Stimulated activated naive CD4-positive, alpha-beta T cell treated with Interleukin-2 at 50 U/mL for 16 hours (primary cell): Measurements from ENCODE around the gene PRKCG.
A peak's percentile ranks its signal among the peaks of the same experiment; 100 is the strongest.

Source experiments
- DNase-seq: peaks from one replicate; lab custom pipeline; 2025; lab: John Stamatoyannopoulos, UW

The PRKCG gene

DNA sequence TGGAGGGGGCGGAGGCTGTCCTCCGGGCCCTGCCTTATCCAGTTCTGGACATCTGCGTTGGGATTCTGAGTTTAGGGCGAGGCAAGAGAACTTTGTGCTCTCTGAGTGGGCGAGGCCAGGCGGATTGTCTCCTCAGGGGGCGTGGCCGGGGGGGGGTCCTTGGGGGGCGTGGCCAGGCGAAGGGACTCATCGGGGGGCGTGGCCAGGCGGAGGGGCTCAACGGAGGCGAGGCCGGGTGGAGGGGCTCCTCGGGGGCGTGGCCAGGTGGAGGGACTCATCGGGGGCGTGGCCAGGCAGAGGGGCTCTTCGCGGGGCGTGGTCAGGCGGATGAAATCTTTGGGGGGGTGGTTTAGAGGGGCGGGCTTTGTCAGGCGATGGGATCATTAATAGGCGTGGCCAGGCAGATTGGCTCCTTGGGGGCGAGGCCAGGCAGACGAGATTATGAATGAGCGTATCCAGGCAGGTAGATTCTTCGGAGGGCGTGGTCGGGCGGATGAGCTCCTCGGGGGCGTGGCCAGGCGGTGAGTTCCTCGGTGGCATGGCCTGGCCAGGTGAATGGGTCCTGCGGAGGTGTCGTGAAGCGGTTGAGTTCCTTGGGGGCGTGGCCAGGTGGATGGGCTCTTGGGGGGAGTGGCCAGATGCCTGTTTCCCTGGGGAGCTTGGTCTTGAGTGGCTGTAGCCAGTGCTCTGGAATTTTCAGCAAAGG is 16.8 kb downstream of the PRKCG start:
- DNase-seq = no peak

DNA sequence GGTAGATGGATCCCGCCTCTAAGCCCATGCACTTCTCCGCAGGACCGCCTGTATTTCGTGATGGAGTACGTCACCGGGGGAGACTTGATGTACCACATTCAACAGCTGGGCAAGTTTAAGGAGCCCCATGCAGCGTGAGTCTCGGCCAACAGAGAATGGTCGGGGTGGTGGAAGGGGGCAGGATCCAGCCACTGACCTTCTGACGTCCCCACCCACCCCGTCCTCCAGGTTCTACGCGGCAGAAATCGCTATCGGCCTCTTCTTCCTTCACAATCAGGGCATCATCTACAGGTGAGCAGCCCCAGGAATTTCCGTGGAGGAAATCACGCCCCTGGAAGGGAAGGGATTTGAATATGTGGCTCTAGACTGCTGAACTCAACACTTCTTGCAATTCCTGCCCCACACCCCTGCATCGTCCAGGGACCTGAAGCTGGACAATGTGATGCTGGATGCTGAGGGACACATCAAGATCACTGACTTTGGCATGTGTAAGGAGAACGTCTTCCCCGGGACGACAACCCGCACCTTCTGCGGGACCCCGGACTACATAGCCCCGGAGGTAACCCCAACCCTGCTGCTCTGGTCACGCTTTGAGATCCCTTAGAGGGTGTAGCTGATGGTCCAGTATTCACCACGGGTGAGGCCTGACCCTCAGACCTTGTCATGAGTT is 18.3 kb downstream of the PRKCG start:
- no peak for DNase-seq

GRCh38 chr19:53903055-53903680 is 21.2 kb downstream of the PRKCG start:
- no peak for DNase-seq

- DNase-seq = no peak
Observed at GRCh38 chr19:53904909-53905308, 22.9 kb downstream of the PRKCG start.

DNA sequence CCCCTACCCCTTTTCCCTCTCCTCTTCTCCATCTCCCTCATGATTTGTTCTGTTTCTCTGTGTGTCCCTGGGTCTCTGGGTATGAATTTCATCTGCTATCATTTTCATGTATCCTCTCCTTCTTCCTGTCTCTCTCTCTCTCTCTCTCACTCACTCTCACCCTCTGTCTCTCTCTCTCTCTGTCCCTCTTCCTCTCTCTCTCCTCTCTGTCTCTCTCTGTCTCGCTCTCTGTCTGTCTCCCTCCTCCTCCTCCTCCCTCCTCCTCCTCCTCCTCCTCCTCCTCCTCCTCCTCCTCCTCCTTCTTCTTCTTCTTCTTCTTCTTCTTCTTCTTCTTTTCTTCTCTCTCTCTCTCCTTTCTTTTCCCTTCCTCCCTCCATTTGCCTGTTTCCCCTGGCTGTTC is 23.8 kb downstream of the PRKCG start:
- DNase-seq = no peak

- DNase-seq = peak; percentile 34
Observed at GRCh38 chr19:53906211-53907192, 24.5 kb downstream of the PRKCG start.

DNA sequence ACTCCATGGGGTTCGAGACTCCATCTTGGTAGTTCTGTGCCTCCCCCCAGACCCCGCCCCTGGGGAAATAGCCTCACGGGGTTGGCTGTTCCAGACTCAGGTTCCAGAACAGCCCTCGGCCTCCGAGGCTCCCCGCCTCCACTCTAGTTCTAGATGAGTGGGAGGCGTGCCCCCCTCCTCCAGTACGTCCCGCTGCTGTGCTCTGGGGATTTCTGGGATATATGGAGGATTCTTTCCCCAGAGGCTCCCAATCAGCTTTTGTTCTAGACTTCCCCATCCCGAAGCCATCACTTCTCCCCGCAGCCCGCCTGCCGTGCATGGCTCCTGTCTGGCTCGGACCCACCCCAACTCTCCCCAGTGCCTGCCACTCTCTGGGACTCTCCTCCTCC is 25.2 kb downstream of the PRKCG start:
- no peak for DNase-seq

DNA sequence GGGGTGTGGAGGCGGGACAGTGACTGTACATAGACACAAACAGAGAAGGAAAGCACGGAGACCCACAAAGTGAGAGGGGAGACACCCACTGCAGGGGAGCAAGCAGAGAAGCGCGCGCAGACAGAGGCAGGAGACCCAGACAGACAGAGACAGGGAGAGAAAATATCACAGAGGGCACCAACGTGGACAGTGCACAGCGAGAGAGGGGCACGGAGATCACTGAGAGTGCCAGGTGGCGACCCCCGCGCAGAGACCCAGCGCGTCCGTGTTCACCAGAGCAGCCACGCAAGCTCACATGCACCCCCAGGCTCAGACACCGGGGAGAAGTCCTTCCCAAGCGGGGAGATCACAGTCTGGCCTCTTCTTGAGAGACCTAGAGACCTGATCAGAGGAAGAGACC is 25.7 kb downstream of the PRKCG start:
- DNase-seq = no peak

DNA sequence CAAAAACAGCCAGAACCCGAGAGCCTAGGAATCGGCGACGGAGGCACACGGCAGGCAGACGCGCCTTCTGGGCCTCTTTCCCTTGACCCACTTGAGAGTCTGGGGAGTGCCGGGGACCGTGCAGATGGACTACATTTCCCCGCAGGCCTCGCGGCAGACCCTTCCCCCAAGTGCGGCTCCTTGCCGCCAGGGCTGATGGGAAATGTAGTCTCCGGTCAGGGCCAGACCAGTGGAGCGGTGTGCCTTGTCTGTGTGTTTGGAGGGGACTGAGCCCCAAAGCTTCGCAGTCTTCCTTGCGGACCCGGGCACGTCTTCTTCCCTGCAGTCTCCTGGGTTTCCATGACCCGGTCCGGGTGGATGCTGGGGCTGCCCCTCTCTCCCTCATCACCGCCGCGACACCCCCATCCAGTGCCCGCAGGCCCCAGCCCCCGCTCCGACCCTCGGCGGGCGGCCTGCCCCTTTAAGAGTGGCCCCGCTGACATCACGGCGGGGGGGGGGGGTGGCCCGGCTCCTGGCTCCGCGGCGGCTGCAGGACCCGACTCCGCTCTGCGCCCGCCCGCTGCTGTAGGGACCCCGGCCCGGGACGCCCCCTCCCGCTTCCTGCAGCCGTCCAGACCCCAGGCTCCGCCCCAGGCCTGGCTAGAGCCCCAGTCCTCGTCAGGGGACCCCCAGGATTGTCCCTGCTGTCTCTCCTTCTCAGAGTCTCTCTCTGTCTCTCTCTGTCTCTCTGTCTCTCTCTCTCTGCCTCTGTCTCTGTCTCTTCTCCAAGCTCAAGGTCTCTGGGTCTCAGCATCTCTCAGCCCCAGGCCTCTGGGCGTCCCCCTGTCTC is 26.3 kb downstream of the PRKCG start:
- DNase-seq = peak; percentile 17

DNA sequence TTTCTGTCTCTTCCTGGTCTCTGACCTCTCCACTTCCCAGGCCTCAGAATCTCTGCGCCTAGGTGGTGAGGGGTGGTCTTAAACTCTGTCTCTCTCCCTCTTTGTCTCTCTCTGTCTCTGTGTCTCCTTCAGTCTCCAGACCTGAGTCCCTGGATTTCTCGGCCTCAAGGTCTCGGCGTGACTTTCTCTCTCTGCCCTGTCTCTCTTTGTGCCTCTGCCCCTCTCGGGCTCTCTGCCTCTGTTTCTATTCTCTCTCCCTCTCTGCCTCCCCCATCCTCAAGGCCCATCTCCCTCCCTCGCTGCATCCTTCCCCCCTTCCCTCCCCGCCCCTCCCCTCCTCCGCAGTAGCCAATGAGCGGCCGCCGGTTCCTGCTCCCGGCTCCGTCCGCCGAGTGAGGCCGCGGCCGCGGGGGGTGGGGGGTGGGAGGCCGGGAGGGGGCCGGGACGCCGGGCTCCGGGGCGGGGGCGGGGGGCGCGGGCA is 27.0 kb downstream of the PRKCG start, which contains the start of gene CACNG7:
TSS of gene CACNG7 (plus strand) at position 344 of the 481 bp plus-strand sequence. CDS start 3,554 bp downstream, outside the sequence.
- DNase-seq = no peak

DNA sequence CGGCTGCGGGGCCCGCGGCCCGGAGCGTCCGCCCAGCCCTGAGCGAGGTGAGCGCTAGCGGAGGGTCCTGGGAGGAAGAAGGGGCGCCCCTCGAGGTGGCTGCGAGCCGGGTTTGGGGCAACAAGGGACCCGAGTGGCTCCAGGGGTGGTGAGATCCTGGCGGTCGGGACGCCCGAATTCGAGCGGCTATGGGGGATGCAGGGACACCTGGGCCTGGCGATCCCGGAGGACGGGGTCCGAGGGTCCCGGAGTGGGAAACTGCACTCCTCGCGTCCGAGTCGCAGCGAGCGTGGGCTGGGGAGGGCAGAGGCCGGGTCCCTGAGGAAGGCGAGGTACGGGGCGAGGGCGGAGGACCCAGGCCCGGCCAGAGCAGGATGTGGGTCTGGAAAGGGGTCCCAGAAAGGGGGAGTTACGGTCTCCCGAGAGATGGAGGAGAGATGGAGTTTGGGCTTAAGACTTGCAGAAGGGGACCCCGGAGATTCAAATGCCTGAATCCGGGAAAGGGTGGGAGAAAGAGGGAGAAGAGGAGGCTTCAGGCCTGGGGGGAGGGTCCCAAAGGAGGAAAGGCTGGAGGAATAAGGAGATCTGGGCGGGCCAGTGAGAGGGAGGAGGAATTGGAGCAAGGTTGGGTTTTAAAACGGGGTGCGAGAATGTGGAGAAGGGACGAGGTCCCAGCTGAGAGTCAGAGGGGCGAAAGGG is 27.6 kb downstream of the PRKCG start:
- no peak for DNase-seq

DNA sequence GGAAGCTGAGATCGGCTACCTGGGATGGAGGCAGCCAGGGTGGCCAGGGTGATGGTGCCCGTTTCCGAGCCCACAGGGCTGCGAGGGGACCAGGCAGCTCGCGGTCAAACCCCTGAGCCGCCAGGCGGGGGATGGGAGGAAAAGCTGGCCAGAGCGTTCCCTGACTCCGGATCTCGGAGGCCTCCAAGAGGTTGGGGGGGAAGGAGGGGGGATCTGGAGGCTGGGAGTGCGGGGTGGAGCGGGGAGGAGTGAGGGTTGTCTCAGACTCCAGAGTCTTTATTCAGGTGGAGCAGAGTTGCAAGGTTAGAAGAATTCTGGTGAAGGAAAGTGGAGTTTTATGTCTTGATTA is 28.1 kb downstream of the PRKCG start:
- DNase-seq = no peak

DNA sequence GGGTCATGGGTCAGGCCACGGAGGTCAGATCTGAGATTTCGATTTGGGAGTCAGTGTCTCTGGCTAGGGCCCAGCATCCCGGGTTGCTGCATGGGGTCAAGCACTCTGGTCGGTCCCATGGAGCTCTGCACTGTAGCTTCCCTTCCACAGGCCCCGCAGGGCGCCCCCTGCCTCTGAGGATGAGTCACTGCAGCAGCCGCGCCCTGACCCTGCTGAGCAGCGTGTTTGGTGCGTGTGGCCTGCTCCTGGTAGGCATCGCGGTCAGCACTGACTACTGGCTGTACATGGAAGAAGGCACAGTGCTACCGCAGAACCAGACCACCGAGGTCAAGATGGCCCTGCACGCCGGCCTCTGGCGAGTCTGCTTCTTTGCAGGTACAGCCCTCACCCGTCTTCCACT is 30.7 kb downstream of the PRKCG start:
- no peak for DNase-seq

GRCh38 chr19:53915000-53915399 is 33.0 kb downstream of the PRKCG start:
- DNase-seq = no peak

GRCh38 chr19:53916004-53916403 is 34.0 kb downstream of the PRKCG start:
- no peak for DNase-seq

GRCh38 chr19:53917356-53917755 is 35.4 kb downstream of the PRKCG start:
- no peak for DNase-seq

- DNase-seq = no peak
Observed at GRCh38 chr19:53927739-53928138, 45.7 kb downstream of the PRKCG start.

DNA sequence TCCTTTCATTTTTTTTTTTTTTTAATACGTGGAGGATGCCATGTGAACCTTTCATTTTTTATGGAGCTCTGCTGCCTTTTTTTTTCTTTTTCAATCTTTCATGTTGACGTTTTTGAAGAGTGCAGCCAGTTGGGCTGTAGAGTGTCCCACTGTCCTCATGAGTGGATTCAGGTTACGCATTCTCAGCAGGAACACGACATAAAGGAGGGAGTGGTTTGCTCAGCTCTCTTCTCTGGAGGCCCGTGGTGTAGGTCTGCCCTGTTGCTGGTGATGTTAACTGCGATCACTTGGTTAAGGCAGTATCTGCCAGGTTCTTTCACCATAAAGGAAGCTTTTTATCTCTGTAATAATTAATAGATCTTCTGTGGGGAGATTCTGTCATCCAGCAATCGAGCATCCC is 54.0 kb downstream of the PRKCG start:
- no peak for DNase-seq

- DNase-seq = no peak
Observed at GRCh38 chr19:53942001-53942786, 60.2 kb downstream of the PRKCG start.

GRCh38 chr19:53944416-53944815 is 62.4 kb downstream of the PRKCG start:
- no peak for DNase-seq
